ENCODE measurements around the gene RBM27.
A peak's percentile ranks its signal among the peaks of the same experiment; 100 is the strongest.
"Not testable (repeated sequence)": the region's sequence is repeated elsewhere in the genome, so short reads cannot be mapped to it uniquely, and the experiment has no call there.

RBM27 gene, protein sequence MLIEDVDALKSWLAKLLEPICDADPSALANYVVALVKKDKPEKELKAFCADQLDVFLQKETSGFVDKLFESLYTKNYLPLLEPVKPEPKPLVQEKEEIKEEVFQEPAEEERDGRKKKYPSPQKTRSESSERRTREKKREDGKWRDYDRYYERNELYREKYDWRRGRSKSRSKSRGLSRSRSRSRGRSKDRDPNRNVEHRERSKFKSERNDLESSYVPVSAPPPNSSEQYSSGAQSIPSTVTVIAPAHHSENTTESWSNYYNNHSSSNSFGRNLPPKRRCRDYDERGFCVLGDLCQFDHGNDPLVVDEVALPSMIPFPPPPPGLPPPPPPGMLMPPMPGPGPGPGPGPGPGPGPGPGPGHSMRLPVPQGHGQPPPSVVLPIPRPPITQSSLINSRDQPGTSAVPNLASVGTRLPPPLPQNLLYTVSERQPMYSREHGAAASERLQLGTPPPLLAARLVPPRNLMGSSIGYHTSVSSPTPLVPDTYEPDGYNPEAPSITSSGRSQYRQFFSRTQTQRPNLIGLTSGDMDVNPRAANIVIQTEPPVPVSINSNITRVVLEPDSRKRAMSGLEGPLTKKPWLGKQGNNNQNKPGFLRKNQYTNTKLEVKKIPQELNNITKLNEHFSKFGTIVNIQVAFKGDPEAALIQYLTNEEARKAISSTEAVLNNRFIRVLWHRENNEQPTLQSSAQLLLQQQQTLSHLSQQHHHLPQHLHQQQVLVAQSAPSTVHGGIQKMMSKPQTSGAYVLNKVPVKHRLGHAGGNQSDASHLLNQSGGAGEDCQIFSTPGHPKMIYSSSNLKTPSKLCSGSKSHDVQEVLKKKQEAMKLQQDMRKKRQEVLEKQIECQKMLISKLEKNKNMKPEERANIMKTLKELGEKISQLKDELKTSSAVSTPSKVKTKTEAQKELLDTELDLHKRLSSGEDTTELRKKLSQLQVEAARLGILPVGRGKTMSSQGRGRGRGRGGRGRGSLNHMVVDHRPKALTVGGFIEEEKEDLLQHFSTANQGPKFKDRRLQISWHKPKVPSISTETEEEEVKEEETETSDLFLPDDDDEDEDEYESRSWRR

DNA sequence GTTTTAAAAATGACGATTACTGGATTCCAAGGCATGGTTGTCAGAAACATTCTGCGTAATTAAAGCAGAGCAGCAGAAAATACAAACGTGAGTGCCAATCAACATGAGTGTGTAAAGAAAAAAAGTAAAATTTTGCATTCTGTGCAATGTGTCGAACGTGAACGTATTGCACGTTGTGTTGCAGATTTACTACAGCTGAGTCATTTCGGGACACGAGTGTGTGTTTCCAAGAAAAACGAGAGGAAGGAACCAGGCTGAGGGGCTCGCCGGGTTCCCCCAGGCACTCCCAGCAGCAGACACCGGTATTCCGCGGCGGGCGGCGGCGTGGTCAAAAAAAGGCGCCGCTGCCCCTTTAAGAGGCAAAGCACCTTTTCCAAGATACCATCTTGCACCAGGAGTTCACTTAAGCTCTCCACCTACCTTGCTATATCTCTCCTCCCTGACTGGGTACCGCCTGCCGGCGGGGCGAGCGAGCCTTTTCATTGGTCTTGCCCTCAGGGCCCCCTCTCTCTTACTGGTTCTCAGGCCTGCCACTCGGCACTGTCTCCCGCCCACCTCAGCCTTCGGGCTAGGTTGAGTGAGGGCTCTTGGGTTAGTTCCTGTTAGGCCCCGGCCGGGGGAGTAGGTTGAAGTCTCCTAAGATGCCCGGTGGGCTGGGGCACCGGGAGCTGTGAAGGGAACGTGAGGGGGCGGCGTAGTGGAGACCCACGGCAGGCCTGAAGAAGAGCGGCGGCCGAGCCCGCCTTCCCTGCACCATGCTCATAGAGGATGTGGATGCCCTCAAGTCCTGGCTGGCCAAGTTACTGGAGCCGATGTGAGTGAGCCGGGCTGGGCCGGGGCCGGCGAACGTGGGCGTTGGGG, at the start of gene RBM27:
Gene RBM27 (plus strand): TSS at position 595 of the 861 bp plus-strand sequence. CDS start 161 bp downstream, at position 756.
- DNase-seq = peak; percentile 99

DNA sequence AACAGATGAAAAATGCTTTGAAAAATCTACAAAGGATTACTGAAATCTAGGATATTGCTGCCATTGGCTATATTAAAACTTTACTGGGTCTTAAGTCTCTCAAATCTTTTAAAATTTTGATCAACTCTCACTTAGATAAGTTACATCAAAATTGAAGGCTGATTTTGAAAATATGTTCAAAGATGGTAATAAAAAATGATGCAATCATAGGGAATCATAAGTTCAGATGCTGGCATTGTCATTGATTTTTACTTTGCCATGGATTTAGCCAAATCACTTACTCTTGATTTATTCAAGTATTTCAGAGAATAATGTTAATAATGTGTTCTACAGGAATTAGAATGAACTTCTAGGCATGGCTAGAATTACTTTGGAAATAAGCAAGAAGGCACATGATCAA, 45.1 kb upstream of the RBM27 start:
- no peak for DNase-seq

DNA sequence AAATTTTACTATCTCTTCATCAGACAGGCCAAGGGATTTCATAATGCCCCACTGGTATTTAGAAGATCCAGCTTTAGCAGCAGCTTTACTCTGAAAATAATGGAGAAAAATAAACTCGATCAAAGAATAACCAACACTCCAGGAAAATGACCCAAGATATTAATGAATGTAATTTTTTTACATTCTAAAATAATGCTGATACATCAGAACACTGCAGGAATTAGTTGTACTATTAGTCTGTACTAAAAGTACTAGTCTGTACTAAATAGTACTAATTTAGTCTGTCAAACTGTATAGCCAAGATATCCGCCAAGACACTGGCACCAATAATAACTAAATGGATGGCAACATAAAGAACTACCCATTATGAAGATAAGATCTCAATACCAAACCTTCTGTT, 39.0 kb upstream of the RBM27 start:
- DNase-seq = no peak

DNA sequence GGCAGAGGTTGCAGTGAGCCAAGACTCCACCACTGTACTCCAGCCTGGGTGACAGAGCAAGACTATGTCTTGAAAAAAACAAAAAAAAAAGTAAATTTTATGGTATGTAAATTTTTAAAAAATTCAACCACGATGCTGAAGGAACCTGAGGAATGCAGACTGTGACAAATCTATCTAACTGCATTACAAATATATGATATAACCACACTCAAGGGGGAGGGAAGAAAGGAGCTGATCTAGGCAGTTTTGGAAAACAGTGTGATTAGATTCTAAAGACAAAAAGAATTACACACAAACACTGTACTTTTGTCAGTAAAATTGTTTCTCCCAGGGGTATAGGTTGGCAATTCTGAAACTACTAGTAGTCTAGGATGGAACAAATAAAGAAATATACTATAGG, 37.9 kb upstream of the RBM27 start:
- DNase-seq = no peak

DNA sequence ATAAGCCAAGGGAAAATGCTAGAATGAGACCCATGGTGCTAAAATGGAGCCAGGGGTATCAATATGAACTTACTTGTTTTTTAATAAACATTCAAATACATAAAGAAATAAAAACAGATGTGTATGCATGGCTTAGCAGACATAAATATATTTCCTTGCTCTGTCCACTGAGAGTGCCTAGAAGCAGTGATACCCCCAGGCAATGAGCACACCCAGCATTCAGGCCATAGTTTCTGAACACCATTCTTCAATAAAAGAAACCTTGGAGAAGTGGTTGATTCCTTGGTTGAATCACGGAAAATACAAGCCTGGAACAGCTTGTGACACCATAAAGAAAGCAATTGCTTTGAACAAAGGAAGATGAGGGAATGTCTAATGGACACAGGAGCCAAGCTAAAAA, 37.5 kb upstream of the RBM27 start:
- no peak for DNase-seq

DNA sequence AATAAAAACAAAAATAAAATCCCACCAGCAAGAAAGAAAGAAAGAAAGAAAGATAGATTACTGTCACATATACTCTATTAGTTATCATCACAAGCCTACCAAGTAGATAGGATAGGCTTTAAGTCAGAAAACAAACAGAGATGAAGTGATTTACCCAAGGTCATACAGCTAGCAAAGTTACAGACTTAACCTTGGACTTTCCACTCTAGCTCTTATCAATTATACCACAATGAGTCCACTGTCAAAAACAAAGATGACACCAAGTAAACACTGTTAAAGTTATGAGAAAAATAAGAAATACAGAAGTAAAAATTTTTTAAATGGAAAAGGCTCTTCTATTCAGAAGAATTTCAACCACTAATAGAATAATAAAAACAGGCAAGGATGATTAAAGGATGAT, 34.3 kb upstream of the RBM27 start:
- no peak for DNase-seq

DNA sequence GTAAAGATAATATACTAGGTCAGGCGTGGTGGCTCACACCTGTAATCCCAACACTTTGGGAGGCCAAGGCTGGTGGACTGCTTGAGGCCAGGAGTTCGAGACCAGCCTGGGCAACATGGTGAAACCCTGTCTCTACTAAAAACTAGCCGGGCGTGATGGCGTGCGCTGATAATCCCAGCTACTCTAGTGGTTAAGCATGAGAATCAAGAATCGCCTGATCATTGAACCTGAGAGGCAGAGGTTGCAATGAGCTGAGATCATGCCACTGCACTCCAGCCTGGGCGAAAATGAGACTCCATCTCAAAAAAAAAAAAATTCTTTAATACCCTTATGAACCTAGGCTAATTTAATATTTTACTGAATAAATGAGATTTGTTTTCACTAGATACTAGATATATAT, 30.4 kb upstream of the RBM27 start:
- not testable (repeated sequence) for DNase-seq

DNA sequence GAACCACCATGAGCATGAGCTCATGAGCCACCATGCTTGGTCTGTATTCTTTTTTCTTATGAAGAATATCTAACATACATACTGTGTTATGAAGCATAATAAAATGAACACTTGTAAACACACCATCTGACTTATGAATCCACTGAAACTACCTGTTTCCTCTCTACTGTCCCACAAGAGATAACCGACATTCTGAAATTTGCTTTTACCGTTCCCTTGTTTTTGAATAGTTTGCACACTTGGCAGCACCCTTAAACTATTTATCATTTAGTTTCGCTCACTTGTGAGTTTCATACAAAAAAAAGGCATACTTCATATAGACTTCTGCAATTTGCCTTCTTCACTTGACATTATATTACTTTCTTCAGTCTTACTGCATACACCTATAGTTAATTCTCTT, 29.8 kb upstream of the RBM27 start:
- no peak for DNase-seq

DNA sequence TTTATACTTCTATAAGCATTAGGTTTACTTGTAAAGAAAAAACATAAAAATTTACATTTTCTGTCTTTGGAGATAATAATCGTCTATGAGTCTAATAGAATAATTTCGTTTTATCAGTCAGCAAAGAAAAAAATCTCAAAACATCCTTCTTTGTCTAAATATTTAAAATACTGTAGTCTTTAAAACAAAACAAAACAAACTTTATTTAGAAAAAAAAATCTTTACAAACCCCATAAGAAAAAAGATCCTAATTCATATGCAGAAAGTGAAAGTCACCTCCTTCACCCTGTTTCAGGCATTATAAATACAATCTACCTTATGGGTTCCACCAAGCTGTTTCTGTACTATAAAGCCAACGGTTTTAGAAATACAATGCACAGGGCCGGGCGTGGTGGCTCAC, 26.6 kb upstream of the RBM27 start:
- DNase-seq = no peak

DNA sequence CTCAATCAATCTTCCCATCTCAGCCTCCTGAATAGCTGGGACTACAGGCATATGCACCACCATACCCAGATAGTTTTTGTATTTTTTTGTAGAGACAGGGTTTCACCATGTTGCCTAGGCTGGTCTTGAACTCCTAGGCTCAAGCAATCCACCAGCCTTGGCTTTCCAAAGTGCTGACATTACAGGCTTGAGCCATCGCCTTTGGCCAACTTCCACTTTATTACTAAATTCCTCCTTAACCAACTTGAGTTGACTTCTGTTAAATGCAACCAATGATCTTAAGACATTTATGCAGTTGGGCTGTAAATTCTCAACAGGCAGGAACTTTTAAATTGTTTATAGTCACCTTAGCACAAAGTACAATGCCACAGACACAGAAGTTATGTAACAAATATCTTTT, 23.7 kb upstream of the RBM27 start:
- no peak for DNase-seq

DNA sequence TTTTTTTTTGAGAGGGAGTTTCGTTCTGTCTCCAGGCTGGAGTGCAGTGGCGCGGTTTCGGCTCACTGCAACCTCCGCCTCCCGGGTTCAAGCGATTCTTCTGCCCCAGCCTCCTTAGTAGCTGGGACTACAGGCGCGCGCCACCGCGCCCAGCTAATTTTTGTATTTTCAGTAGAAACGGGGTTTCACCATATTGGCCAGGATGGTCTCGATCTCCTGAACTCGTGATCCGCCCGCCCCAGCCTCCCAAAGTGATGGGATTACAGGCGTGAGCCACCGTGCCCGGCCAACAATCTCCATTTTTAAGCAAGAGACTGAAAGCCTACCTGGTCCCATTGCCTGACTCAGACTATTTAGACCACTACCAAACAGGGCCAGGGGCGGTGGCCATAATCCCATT, 20.0 kb upstream of the RBM27 start:
- DNase-seq = not testable (repeated sequence)

DNA sequence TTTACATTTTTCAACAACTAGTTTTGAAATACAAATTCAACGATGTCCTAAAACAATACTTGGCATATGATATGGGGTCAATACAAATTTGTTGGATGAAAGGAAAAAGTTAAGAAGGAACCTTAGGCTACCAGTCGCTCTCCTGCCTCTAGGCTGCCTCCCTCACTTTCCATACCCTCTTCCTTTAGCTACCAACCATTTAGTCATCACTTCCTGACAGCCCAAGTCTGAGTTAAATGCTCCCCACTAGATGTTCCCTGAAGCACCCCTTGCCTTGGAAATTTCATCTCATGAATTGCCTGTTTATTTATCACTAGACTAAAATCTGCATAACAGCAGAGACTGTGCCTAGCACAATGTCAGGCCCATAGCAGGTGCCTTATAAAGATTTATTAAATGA, 18.2 kb upstream of the RBM27 start:
- DNase-seq = no peak

DNA sequence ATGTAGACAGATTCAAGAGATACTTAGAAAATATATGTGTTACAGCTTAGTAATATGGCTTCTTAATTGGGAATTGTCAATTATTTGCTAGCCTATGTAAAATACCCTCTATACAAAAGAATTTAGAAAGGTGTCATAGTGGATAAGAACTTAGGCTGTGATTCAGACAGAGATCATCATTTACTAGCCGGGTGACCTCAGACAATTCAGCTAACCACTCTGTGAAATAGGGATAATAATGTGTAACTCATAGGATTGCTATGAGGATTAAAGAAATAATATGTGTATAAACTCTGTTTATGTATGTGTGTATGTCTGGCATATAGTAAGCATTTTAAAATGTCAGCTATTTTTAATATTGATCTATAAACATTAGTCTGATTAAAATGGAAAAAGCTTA, 15.0 kb upstream of the RBM27 start:
- no peak for DNase-seq

DNA sequence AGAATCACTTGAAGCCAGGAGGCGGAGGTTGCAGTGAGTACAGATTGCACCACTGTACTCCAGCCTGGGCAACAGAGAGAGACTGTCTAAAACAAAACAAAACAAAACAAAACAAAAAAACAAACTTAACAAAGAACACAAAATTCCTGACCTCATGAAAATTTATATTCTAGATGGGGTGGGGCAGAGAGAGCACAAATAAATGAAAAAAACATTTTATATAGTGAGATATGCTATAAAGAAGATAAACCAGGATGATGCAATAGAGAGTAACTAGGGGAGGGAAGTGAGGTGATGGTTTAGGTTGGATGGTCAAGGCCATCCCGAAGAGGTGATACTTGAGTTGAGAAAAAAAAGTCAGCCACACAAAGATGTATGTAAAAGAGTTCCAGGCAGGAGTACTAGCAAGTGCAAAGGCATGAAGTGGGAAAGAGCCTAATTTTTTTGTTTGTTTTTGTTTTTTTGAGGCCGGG, 10.8 kb upstream of the RBM27 start:
- DNase-seq = no peak

DNA sequence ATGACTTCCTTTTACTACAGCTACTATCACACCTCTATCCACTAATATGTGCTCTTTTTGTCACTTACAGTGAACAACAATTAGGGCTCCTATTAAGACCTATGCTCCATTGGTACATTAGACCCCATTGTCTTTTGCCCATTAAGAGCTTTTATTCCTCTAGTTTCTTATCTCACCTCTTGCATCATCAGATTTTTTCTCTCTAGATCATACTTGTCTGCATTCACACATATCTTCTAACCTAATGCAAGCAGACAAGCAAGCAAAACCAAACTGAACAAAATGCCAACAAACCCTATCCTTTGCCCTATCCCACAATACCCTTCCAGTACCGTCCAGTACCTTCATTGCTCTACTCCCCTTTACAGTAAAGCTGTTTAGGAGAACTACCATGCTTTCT, 10.1 kb upstream of the RBM27 start:
- DNase-seq = no peak

DNA sequence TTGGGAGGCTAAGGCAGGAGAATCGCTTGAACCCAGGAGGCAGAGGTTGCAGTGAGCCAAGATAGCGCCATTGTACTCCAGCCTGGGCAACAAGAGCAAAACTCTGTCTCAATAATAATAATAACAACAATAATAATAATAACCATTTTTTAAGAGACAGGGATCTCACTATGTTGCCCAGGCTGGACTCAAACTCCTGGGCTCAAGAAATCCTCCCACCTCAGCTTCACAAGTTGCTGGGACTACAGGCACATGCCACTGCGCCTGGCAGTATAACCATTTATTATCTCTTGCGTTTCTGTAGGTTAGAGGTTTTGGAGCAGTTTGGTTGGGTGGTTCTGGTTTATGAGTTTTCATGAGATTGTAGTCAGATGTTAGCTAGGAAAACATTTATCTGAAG, 8.4 kb upstream of the RBM27 start:
- DNase-seq = not testable (repeated sequence)

DNA sequence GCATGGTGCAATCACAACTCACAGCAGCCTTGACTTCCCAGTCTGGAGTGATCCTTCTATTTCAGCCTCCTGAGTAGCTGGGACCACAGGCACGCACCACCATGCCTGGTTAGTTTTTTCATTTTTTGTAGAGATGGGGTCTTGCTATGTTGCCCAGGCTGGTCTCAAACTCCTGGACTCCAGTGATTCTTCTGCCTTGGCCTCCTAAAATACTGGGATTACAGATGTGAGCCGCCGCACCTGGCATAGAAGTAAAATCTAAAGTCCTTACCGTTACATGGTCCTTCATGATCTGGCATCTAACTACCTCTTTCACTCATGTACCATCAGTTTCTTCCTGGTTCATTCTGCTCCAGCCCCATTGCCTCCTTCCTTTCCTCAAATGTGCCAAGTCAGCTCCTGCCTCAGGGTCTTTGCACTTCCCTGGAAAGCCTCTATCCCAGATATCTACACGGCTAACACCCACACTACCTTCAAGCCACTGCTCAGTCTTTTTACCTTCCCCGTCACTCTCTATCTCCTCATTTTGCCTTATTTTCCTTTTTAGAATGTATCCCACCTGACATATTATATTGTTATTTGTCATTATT, 6.9 kb upstream of the RBM27 start:
- no peak for DNase-seq

DNA sequence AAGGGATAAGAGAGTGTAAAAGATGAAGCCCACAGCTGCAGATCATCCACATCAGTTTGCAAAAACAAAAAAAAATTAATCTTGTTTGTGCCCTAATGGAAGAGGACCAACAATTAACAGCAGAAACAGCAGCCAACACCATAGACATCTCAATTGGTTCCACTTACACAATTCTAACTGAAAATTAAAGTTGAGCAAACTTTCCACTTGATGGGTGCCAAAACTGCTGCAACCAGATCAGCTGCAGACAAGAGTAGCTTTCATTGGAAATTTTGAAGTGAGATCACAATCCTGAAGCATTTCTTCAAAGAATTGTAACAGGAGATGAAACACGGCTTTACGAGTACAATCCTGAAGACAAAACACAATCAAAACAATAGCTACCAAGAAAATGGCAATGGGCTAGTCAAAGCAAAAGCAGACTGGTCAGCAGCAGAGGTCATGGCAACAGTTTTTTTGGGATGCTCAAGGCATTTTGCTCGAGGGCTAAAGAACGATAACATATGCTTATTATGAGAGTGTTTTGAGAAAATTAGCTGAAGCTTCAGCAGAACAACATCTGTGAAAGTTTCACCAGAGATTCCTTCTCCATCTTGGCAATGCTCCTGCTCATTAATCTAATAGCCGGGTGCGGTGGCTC, 4.1 kb upstream of the RBM27 start:
- DNase-seq = no peak

DNA sequence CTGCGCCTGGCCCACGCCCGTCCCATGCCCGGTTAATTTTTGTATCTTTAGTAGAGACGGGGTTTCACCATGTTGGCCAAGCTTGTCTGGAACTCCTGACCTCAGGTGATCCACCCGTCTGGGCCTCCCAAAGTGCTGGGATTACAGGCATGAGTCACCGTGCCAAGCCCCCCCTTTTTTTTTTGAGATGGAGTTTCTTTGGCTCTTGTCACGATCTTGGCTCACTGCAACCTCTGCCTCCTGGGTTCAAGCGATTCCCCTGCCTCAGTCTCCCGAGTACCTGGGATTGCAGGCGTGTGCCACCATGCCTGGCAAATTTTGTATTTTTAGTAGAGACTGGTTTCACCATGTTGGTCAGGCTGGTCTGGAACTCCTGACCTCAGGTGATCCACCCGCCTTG, 1.6 kb upstream of the RBM27 start:
- DNase-seq = not testable (repeated sequence)

DNA sequence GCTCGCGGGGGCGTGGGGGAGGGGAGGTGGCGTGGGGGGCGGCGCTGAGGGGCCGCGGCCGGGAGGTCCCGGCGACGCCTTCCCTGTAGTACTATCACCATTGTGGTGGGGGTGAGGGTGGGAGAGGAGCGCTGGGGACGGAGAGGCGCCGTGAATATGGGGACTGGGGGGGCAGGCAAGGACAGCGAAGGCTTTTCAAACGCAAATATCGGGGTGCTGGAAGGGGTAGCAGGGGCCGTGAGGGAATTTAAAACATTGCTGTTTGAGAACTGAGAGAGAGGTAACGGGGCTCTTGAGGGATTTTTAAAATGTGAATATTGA, 427 bp downstream of the RBM27 start:
- no peak for DNase-seq

DNA sequence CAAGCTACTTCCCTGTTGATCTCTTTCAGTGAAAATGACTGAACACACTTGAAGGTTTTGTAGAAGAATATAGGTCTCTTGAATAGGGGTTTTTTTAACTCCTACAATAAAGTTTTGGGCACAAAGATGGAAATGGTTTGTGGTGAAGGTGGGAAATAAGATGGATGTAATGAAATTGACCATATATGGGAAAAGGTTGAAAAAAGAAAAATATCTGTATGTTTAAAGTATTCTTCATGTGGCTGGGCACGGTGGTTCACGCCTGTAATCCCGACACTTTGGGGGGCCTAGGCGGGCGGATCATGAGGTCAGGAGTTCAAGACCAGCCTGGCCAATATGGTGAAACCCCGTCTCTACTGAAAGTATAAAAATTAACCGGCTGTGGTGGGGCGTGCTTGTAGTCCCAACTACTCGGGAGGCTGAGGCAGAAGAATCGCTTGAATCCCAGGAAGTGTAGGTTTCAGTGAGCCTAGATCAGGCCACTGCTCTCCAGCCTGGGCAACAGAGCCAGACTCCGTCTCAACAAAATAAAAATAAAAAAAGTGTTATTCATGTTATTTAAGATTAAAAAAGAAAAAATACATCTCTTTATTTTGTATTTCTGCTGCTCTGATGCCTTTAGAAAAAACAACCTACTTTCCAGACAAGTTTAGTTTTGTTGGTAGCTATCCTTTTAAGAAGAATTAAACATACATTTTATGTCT, 2.2 kb downstream of the RBM27 start:
- DNase-seq = no peak

All from NCI-H446 treated with DMSO at 0.1 percent for 48 hours (cell line).